Chondrocyte (in vitro differentiated cells): ENCODE measurements around the gene RAP1GAP. TPM values are rescaled to one million over a fixed set of nuclear protein-coding genes. Genes with fewer than 3 reads are reported as not detected.

Experiments used
- DNase-seq: peaks from one replicate; pipeline ENCODE4 v3.0.0; 2021; ENCODE audit warnings: mixed read lengths, low spot score
- H3K27ac Mint-ChIP-seq: one replicate; pipeline ENCODE4 v1.8.0; 2021; ENCODE audit warnings: mild to moderate bottlenecking, moderate library complexity, mixed read lengths; ENCODE audit not compliant: unreplicated experiment
- H3K27me3 Mint-ChIP-seq: 2 replicates; pipeline ENCODE4 v1.8.0; 2021; ENCODE audit warnings: low read depth, mixed read lengths
- H3K36me3 Mint-ChIP-seq: 2 replicates; pipeline ENCODE4 v1.8.0; 2021; ENCODE audit warnings: low read depth, mixed read lengths
- H3K4me1 Mint-ChIP-seq: 2 replicates; pipeline ENCODE4 v1.8.0; 2021; ENCODE audit warnings: low read depth, mild to moderate bottlenecking, mixed read lengths
- H3K4me3 Mint-ChIP-seq: one replicate; pipeline ENCODE4 v1.8.0; 2021; ENCODE audit warnings: mild to moderate bottlenecking, moderate library complexity, mixed read lengths; ENCODE audit not compliant: unreplicated experiment
- H3K9me3 Mint-ChIP-seq: 2 replicates; pipeline ENCODE4 v1.8.0; 2021; ENCODE audit warnings: low read depth, mixed read lengths
- CTCF ChIP-seq: fragments of 200-600 bp; sonication (generic); IDR thresholded peaks from 2 replicates; pipeline ENCODE4 v1.5.0; 2021; ENCODE audit warnings: antibody characterized with exemption, mild to moderate bottlenecking, moderate library complexity
- total RNA-seq: library from RNA; stranded (reverse); gene quantifications from 3 replicates; pipeline ENCODE4 v1.2.1, GENCODE V29; 2021

RAP1GAP gene
- total RNA-seq, 1 donor from 2014 or later, result 1.8 TPM

- DNase-seq, result no peak
- no peak for TF ChIP-seq CTCF
- H3K4me1 Mint-ChIP-seq, result peaks cover 14% of the 10 kb centered on the region
- H3K36me3 Mint-ChIP-seq, result no peaks in the 10 kb centered on the region
- H3K4me3 Mint-ChIP-seq, result no peak overlapping the region
- peaks cover 4% of the 10 kb centered on the region for H3K27me3 Mint-ChIP-seq
- H3K27ac Mint-ChIP-seq, result no peak overlapping the region
- no peaks in the 10 kb centered on the region for H3K9me3 Mint-ChIP-seq
Measured at GRCh38 chr1:21649315-21649714, 19.8 kb downstream of the RAP1GAP start.

GRCh38 chr1:21648791-21649190 is 20.4 kb downstream of the RAP1GAP start:
- Mint-ChIP-seq H3K27ac (no peak overlapping the region), H3K27me3 (peaks cover 4% of the 10 kb centered on the region), H3K9me3 (no peaks in the 10 kb centered on the region), H3K4me3 (no peak overlapping the region), H3K4me1 (peaks cover 14% of the 10 kb centered on the region), H3K36me3 (no peaks in the 10 kb centered on the region)
- TF ChIP-seq CTCF, result no peak
- no peak for DNase-seq

- Mint-ChIP-seq H3K27me3 (peaks cover 7% of the 10 kb centered on the region), H3K4me3 (no peak overlapping the region)
Measured at GRCh38 chr1:21648352-21648730, 20.8 kb downstream of the RAP1GAP start.

GRCh38 chr1:21647431-21648351 is 21.5 kb downstream of the RAP1GAP start:
- H3K4me3 Mint-ChIP-seq, result no peak overlapping the region
- no peak overlapping the region for H3K27ac Mint-ChIP-seq
- H3K27me3 Mint-ChIP-seq, result peaks cover 7% of the 10 kb centered on the region
- H3K4me1 Mint-ChIP-seq, result peaks cover 14% of the 10 kb centered on the region
- H3K36me3 Mint-ChIP-seq, result no peaks in the 10 kb centered on the region
- no peaks in the 10 kb centered on the region for H3K9me3 Mint-ChIP-seq
- DNase-seq, result no peak
- no peak for TF ChIP-seq CTCF

More at GRCh38 chr1:21648352-21648730, 20.8 kb downstream of the RAP1GAP start:
- no peaks in the 10 kb centered on the region for H3K36me3 Mint-ChIP-seq
- H3K27ac Mint-ChIP-seq, result no peak overlapping the region
- H3K9me3 Mint-ChIP-seq, result no peaks in the 10 kb centered on the region
- peaks cover 14% of the 10 kb centered on the region for H3K4me1 Mint-ChIP-seq
- no peak for DNase-seq
- TF ChIP-seq CTCF, result no peak

GRCh38 chr1:21645550-21645949 is 23.6 kb downstream of the RAP1GAP start:
- peaks cover 4% of the 10 kb centered on the region for H3K27me3 Mint-ChIP-seq
- H3K4me1 Mint-ChIP-seq, result no peaks in the 10 kb centered on the region
- H3K9me3 Mint-ChIP-seq, result no peaks in the 10 kb centered on the region
- DNase-seq, result no peak
- H3K27ac Mint-ChIP-seq, result no peak overlapping the region
- no peak overlapping the region for H3K4me3 Mint-ChIP-seq
- no peaks in the 10 kb centered on the region for H3K36me3 Mint-ChIP-seq
- no peak for TF ChIP-seq CTCF
